ENCODE measurements around the gene ZNF385C. TPM values are rescaled to one million over a fixed set of nuclear protein-coding genes. Genes with fewer than 3 reads are reported as not detected.
A peak's percentile ranks its signal among the peaks of the same experiment; 100 is the strongest.
"Not testable (repeated sequence)": the region's sequence is repeated elsewhere in the genome, so short reads cannot be mapped to it uniquely, and the experiment has no call there.

The ZNF385C gene
- total RNA-seq (2021) (1.7 and 2.1 TPM in 2 replicates), Bru-seq, nascent RNA (percentile 13 among the genes with signal in this experiment), BruChase-seq, experiment 1, labeled RNA remaining after a 2-hour chase (percentile 19 among the genes with signal in this experiment), BruChase-seq, experiment 2, labeled RNA remaining after a 6-hour chase (percentile 17 among the genes with signal in this experiment)
- long read RNA-seq, partial matches to known transcripts, result 0 of 1 reads
- long read RNA-seq, other reads (novel, unspliced or antisense), result 1 of 1 reads

GRCh38 chr17:42097691-42098631, at the start of gene ZNF385C:
ZNF385C (minus strand) TSS chr17:42098473; CDS start chr17:42063056, 35,417 bp downstream.
- DNase-seq, result no peak
- no peaks in the 10 kb centered on the region for H3K79me2 ChIP-seq (ENCODE audit: low read depth)
- ChIA-PET POLR2A (ENCODE audit: unreplicated experiment) (no interaction called here), CTCF (interaction anchor here (0.6 kb wide), 1 partner anchor 392 kb away, joined by 4 read pairs; no protein-coding TSS in a partner anchor)
- no peaks in the 10 kb centered on the region for H3K9me2 ChIP-seq (ENCODE audit: insufficient read depth)
- no peak within 1 kb of the TSS for H3K4me3 ChIP-seq
- H3K4me2 ChIP-seq, result no peak within 1 kb of the TSS
- TF ChIP-seq EZH2 (IDR thresholded peaks at IDR 0.05; ENCODE audit: low read depth), result no peak
- no peak for TF ChIP-seq CTCF (conservative IDR thresholded peaks at IDR 0.05)
- no peaks in the 10 kb centered on the region for H3K9me3 ChIP-seq (ENCODE audit: insufficient read depth, low read depth)
- peaks cover 6% of the 10 kb centered on the region for H3K27me3 ChIP-seq (ENCODE audit: insufficient read depth, low read depth)
- H3K4me1 ChIP-seq (replicated peaks; ENCODE audit: insufficient read depth), result no peaks in the 10 kb centered on the region
- no peak within 1 kb of the TSS for H2AFZ ChIP-seq
- H4K20me1 ChIP-seq (ENCODE audit: insufficient read depth), result no peaks in the 10 kb centered on the region
- no TSS peak for BruUV-seq (replicated peaks)
- no peak within 1 kb of the TSS for H3K27ac ChIP-seq
- H3F3A ChIP-seq (ENCODE audit: insufficient read depth, low read depth), result peaks cover under 1% of the 10 kb centered on the region; the same call in 1 of the 2 replicates
- no peaks in the 10 kb centered on the region for H3K36me3 ChIP-seq (ENCODE audit: low read depth)
- intact Hi-C loops (cut with micrococcal nuclease; ENCODE audit: unreplicated experiment), result no loop called here

GRCh38 chr17:42146911-42147607, 48.8 kb upstream of the ZNF385C start:
- CTCF ChIA-PET, result no interaction called here
- H3K9me3 ChIP-seq (ENCODE audit: insufficient read depth, low read depth), result no peaks in the 10 kb centered on the region
- H3K4me3 ChIP-seq, result no peak overlapping the region
- TF ChIP-seq EZH2 (IDR thresholded peaks at IDR 0.05; ENCODE audit: low read depth) (no peak), CTCF (conservative IDR thresholded peaks at IDR 0.05) (no peak)
- no peak overlapping the region for H3K27ac ChIP-seq
- no peak for DNase-seq
- no peaks in the 10 kb centered on the region for H3K9me2 ChIP-seq (ENCODE audit: insufficient read depth)
- peaks cover 42% of the 10 kb centered on the region for H4K20me1 ChIP-seq (ENCODE audit: insufficient read depth)
- peaks cover 80% of the 10 kb centered on the region for H3K79me2 ChIP-seq (ENCODE audit: low read depth)
- H3K4me1 ChIP-seq (replicated peaks; ENCODE audit: insufficient read depth), result no peaks in the 10 kb centered on the region
- H3K36me3 ChIP-seq (ENCODE audit: low read depth), result no peaks in the 10 kb centered on the region
- no peak overlapping the region for H2AFZ ChIP-seq
- no peaks in the 10 kb centered on the region for H3K27me3 ChIP-seq (ENCODE audit: insufficient read depth, low read depth)
- BruUV-seq (replicated peaks), result no TSS peak
- no peak overlapping the region for H3K4me2 ChIP-seq
- 0 out of 2 replicates have a peak, but pooled peaks cover 8% of the 10 kb centered on the region for H3F3A ChIP-seq (ENCODE audit: insufficient read depth, low read depth)
- intact Hi-C loops (cut with micrococcal nuclease; ENCODE audit: unreplicated experiment), result no loop called here
- POLR2A ChIA-PET (ENCODE audit: unreplicated experiment), result no interaction called here

- H3K4me3 ChIP-seq; CTCF ChIA-PET; H3K27me3 ChIP-seq (ENCODE audit: insufficient read depth, low read depth); H3K4me1 ChIP-seq (replicated peaks; ENCODE audit: insufficient read depth); H3F3A ChIP-seq (ENCODE audit: insufficient read depth, low read depth); H3K9me3 ChIP-seq (ENCODE audit: insufficient read depth, low read depth); H3K27ac ChIP-seq; H2AFZ ChIP-seq; POLR2A ChIA-PET (ENCODE audit: unreplicated experiment); H3K4me2 ChIP-seq; H3K36me3 ChIP-seq (ENCODE audit: low read depth); H3K9me2 ChIP-seq (ENCODE audit: insufficient read depth); BruUV-seq (replicated peaks); intact Hi-C loops (cut with micrococcal nuclease; ENCODE audit: unreplicated experiment): not testable (repeated sequence)
- peak in 1 of 2 experiments; percentile 50 for DNase-seq
- Histone ChIP-seq H3K79me2 (ENCODE audit: low read depth) (peaks cover 78% of the 10 kb centered on the region), H4K20me1 (ENCODE audit: insufficient read depth) (peaks cover 41% of the 10 kb centered on the region)
These were observed 44.9 kb upstream of the ZNF385C start for GRCh38 chr17:42143138-42143537.

Measured in PC-9 (cell line).